ENCODE measurements around the gene BSN. TPM values are rescaled to one million over a fixed set of nuclear protein-coding genes. Genes with fewer than 3 reads are reported as not detected.
A peak's percentile ranks its signal among the peaks of the same experiment; 100 is the strongest.

BSN gene
- total RNA-seq, 1 experiment from 2014 or later: 0.28 TPM

- Histone ChIP-seq H3K27ac (peak overlapping the region; percentile 67), H4K20me1 (ENCODE audit: insufficient read depth) (no peaks in the 10 kb centered on the region), H3K4me3 (no peak overlapping the region), H3K36me3 (ENCODE audit: low read depth) (no peaks in the 10 kb centered on the region), H3K4me1 (replicated peaks; ENCODE audit: insufficient read depth) (peaks cover 52% of the 10 kb centered on the region), H3K9me2 (ENCODE audit: insufficient read depth) (no peaks in the 10 kb centered on the region), H2AFZ (peak overlapping the region; percentile 73), H3K9me3 (ENCODE audit: insufficient read depth, low read depth) (no peaks in the 10 kb centered on the region), H3K4me2 (peak overlapping the region; percentile 51), H3F3A (ENCODE audit: insufficient read depth, low read depth) (peaks cover 32% of the 10 kb centered on the region), H3K79me2 (ENCODE audit: low read depth) (no peaks in the 10 kb centered on the region), H3K27me3 (ENCODE audit: insufficient read depth, low read depth) (no peaks in the 10 kb centered on the region)
- ChIA-PET POLR2A (ENCODE audit: unreplicated experiment) (no interaction called here), CTCF (no interaction called here)
- intact Hi-C loops (cut with micrococcal nuclease; ENCODE audit: unreplicated experiment): loop anchor here (2.0 to 5.0 kb wide), 2 partner anchors 36 to 69 kb away; partner anchors contain the start of gene APEH
- TSS peak; percentile 47 for BruUV-seq (replicated peaks)
- TF ChIP-seq EZH2 (IDR thresholded peaks at IDR 0.05; ENCODE audit: low read depth): no peak
- no peak for TF ChIP-seq CTCF (conservative IDR thresholded peaks at IDR 0.05)
- DNase-seq: peak; percentile 64 to 83
These were observed 48.7 kb downstream of the BSN start for GRCh38 chr3:49602877-49603411.

GRCh38 chr3:49606427-49606826 lies 52.1 kb downstream of the BSN start:
- H3K27ac ChIP-seq: no peak overlapping the region
- no peaks in the 10 kb centered on the region for H4K20me1 ChIP-seq (ENCODE audit: insufficient read depth)
- intact Hi-C loops (cut with micrococcal nuclease; ENCODE audit: unreplicated experiment): no loop called here
- POLR2A ChIA-PET (ENCODE audit: unreplicated experiment): no interaction called here
- peaks cover 40% of the 10 kb centered on the region for H3K4me1 ChIP-seq (replicated peaks; ENCODE audit: insufficient read depth)
- no TSS peak for BruUV-seq (replicated peaks)
- CTCF ChIA-PET: no interaction called here
- H3K36me3 ChIP-seq (ENCODE audit: low read depth): no peaks in the 10 kb centered on the region
- no peaks in the 10 kb centered on the region for H3K9me3 ChIP-seq (ENCODE audit: insufficient read depth, low read depth)
- H3K27me3 ChIP-seq (ENCODE audit: insufficient read depth, low read depth): no peaks in the 10 kb centered on the region
- H3K79me2 ChIP-seq (ENCODE audit: low read depth): no peaks in the 10 kb centered on the region
- H3K4me2 ChIP-seq: no peak overlapping the region
- no peak for TF ChIP-seq EZH2 (IDR thresholded peaks at IDR 0.05; ENCODE audit: low read depth)
- no peak for TF ChIP-seq CTCF (conservative IDR thresholded peaks at IDR 0.05)
- H3K9me2 ChIP-seq (ENCODE audit: insufficient read depth): no peaks in the 10 kb centered on the region
- DNase-seq: no peak
- H3F3A ChIP-seq (ENCODE audit: insufficient read depth, low read depth): peaks cover 29% of the 10 kb centered on the region
- H3K4me3 ChIP-seq: no peak overlapping the region
- H2AFZ ChIP-seq: no peak overlapping the region

- DNase-seq: peak; percentile 52 to 57
These were observed 52.9 kb downstream of the BSN start for GRCh38 chr3:49607105-49607591.

More at GRCh38 chr3:49607105-49607591, 52.9 kb downstream of the BSN start:
- H3K4me1 ChIP-seq (replicated peaks; ENCODE audit: insufficient read depth): peaks cover 33% of the 10 kb centered on the region
- no peaks in the 10 kb centered on the region for H3K27me3 ChIP-seq (ENCODE audit: insufficient read depth, low read depth)
- BruUV-seq (replicated peaks): no TSS peak
- no peak overlapping the region for H3K4me3 ChIP-seq
- H3K4me2 ChIP-seq: no peak overlapping the region
- H3K27ac ChIP-seq: no peak overlapping the region
- H3K9me3 ChIP-seq (ENCODE audit: insufficient read depth, low read depth): no peaks in the 10 kb centered on the region
- H3F3A ChIP-seq (ENCODE audit: insufficient read depth, low read depth): peaks cover 22% of the 10 kb centered on the region; the same call in 1 of the 2 replicates
- no peak overlapping the region for H2AFZ ChIP-seq
- POLR2A ChIA-PET (ENCODE audit: unreplicated experiment): no interaction called here
- no peaks in the 10 kb centered on the region for H3K79me2 ChIP-seq (ENCODE audit: low read depth)
- no peaks in the 10 kb centered on the region for H3K36me3 ChIP-seq (ENCODE audit: low read depth)
- CTCF ChIA-PET: interaction anchor here (0.9 kb wide), 1 partner anchor 68 kb away, joined by 6 read pairs; no protein-coding TSS in a partner anchor
- H3K9me2 ChIP-seq (ENCODE audit: insufficient read depth): no peaks in the 10 kb centered on the region
- intact Hi-C loops (cut with micrococcal nuclease; ENCODE audit: unreplicated experiment): no loop called here
- TF ChIP-seq CTCF (conservative IDR thresholded peaks at IDR 0.05) (no peak), EZH2 (IDR thresholded peaks at IDR 0.05; ENCODE audit: low read depth) (no peak)
- H4K20me1 ChIP-seq (ENCODE audit: insufficient read depth): no peaks in the 10 kb centered on the region
